AG08395 (cell line): ENCODE measurements around the gene SNRPA1.

Experiments used
- DNase-seq: peaks from one replicate; pipeline ENCODE4 v3.0.0; 2012; ENCODE audit warnings: mixed read lengths, low spot score

The SNRPA1 gene

GRCh38 chr15:101258238-101259144 is 36.6 kb downstream of the SNRPA1 start:
- DNase-seq = peak; percentile 68

- no peak for DNase-seq
Measured at GRCh38 chr15:101256757-101257156, 38.3 kb downstream of the SNRPA1 start.

- no peak for DNase-seq
Measured at GRCh38 chr15:101255615-101256241, 39.3 kb downstream of the SNRPA1 start.

GRCh38 chr15:101255051-101255395 is 40.0 kb downstream of the SNRPA1 start:
- no peak for DNase-seq

- DNase-seq = no peak
Measured at GRCh38 chr15:101254157-101255050, 40.6 kb downstream of the SNRPA1 start.

- no peak for DNase-seq
Measured at GRCh38 chr15:101252836-101253235, 42.2 kb downstream of the SNRPA1 start.

- DNase-seq = peak; percentile 85
Measured at GRCh38 chr15:101251830-101252820, 42.9 kb downstream of the SNRPA1 start, which contains the start of gene CHSY1. TSS of gene CHSY1 (minus strand) at chr15:101252048. CDS start at chr15:101251456, 592 bp downstream.

- peak; percentile 41 for DNase-seq
Measured at GRCh38 chr15:101250873-101251829, 43.9 kb downstream of the SNRPA1 start.

GRCh38 chr15:101250341-101250831 is 44.7 kb downstream of the SNRPA1 start:
- DNase-seq = peak; percentile 85

- no peak for DNase-seq
Measured at GRCh38 chr15:101248274-101248673, 46.8 kb downstream of the SNRPA1 start.

- DNase-seq = no peak
Measured at GRCh38 chr15:101246824-101247745, 48.0 kb downstream of the SNRPA1 start.

GRCh38 chr15:101246391-101246790 is 48.7 kb downstream of the SNRPA1 start:
- no peak for DNase-seq

GRCh38 chr15:101244889-101245668 is 50.0 kb downstream of the SNRPA1 start:
- DNase-seq = no peak

GRCh38 chr15:101244036-101244781 is 50.8 kb downstream of the SNRPA1 start:
- DNase-seq = peak; percentile 39

GRCh38 chr15:101243420-101243819 is 51.6 kb downstream of the SNRPA1 start:
- no peak for DNase-seq

- no peak for DNase-seq
Measured at GRCh38 chr15:101242999-101243336, 52.1 kb downstream of the SNRPA1 start.
